A549 treated with Hydrocortisone at 1 μM for 4 hours (cell line): ENCODE results near the gene ENDOG. TPM values are rescaled to one million over a fixed set of nuclear protein-coding genes. Genes with fewer than 3 reads are reported as not detected.

Experiments
- total RNA-seq: library from RNA; stranded (reverse); fragments of 200-300 nt; extraction: Qiagen RNA extraction; gene quantifications from 5 replicates; pipeline ENCODE4 v1.2.3, GENCODE V29; 2022

The ENDOG gene
- 16.0 to 34.5 TPM (median 34.2 TPM) in 5 replicates for total RNA-seq

GRCh38 chr9:128818099-128818838, at the start of gene ENDOG:
TSS of gene ENDOG (plus strand) at chr9:128818500. CDS start at chr9:128818685, 185 bp downstream.

GRCh38 chr9:128771745-128772519, 46.4 kb upstream of the ENDOG start, which contains the start of gene ZER1:
TSS of gene ZER1 (minus strand) at chr9:128771927. CDS start at chr9:128755565, 16,362 bp downstream.

GRCh38 chr9:128786681-128787601, 31.4 kb upstream of the ENDOG start, which contains the start of gene TBC1D13:
TSS of gene TBC1D13 (plus strand) at chr9:128787253. CDS start at chr9:128787354, 101 bp downstream.

GRCh38 chr9:128829477-128830251, 11.4 kb downstream of the ENDOG start, which contains the start of gene SPOUT1:
TSS of gene SPOUT1 (minus strand) at chr9:128829794. CDS start at chr9:128829780, 14 bp downstream.

Other genes with a start within 250 kb of the ENDOG start
- gene DYNC2I2, start 161.7 kb upstream of the ENDOG start, total RNA-seq: 101 to 138 TPM (median 132 TPM) in 5 replicates
- 367 to 533 TPM (median 408 TPM) in 5 replicates for gene SET, start 129.3 kb upstream of the ENDOG start, total RNA-seq
- 14.4 to 17.5 TPM (median 16.3 TPM) in 5 replicates for gene PKN3, start 116.0 kb upstream of the ENDOG start, total RNA-seq
- 66.7 to 93.4 TPM (median 90.6 TPM) in 5 replicates for gene ZDHHC12, start 94.4 kb upstream of the ENDOG start, total RNA-seq
- gene ZER1, start 46.6 kb upstream of the ENDOG start, total RNA-seq: 14.0 to 15.9 TPM (median 15.1 TPM) in 5 replicates
- 20.7 to 24.8 TPM (median 21.3 TPM) in 5 replicates for gene TBC1D13, start 31.2 kb upstream of the ENDOG start, total RNA-seq
- gene SPOUT1, start 11.3 kb downstream of the ENDOG start, total RNA-seq: 22.0 to 47.4 TPM (median 45.3 TPM) in 5 replicates
- 10.0 to 13.9 TPM (median 13.5 TPM) in 5 replicates for gene KYAT1, start 63.5 kb downstream of the ENDOG start, total RNA-seq
- gene LRRC8A, start 63.6 kb downstream of the ENDOG start, total RNA-seq: 114 to 133 TPM (median 130 TPM) in 5 replicates
- 0.22 to 0.27 TPM (median 0.24 TPM) in 4 of 5 replicates, not detected in the other for gene PHYHD1, start 102.5 kb downstream of the ENDOG start, total RNA-seq
- gene DOLK, start 129.1 kb downstream of the ENDOG start, total RNA-seq: 38.2 to 39.9 TPM (median 39.7 TPM) in 5 replicates
- 38.4 to 46.2 TPM (median 40.7 TPM) in 5 replicates for gene NUP188, start 129.2 kb downstream of the ENDOG start, total RNA-seq
- 38.6 to 51.7 TPM (median 47.6 TPM) in 5 replicates for gene SH3GLB2, start 209.8 kb downstream of the ENDOG start, total RNA-seq
- 12.9 to 17.6 TPM (median 15.6 TPM) in 5 replicates for gene MIGA2, start 218.1 kb downstream of the ENDOG start, total RNA-seq